ENCODE data around the gene METTL21C.
A peak's percentile ranks its signal among the peaks of the same experiment; 100 is the strongest.

METTL21C gene

GRCh38 chr13:102670130-102670529, 24.7 kb downstream of the METTL21C start:
- Histone ChIP-seq H3K27me3 (replicated peaks in 2 of 5; ENCODE audit: control insufficient read depth in 4 of 5, insufficient read depth in 5 of 5, low read length in 4 of 5) (no peaks in the 10 kb centered on the region), H3K36me3 (ENCODE audit: control insufficient read depth in 4 of 4, insufficient read depth in 4 of 4, low read length in 3 of 4) (peaks cover 34 to 96% (median 65%) of the 10 kb centered on the region in 4 experiments), H3K9me3 (ENCODE audit: control extremely low read depth in 1 of 5, control insufficient read depth in 4 of 5, insufficient read depth in 2 of 5, low read depth in 1 of 5, low read length in 4 of 5) (peaks cover 3 to 39% (median 26%) of the 10 kb centered on the region in 5 experiments), H3K4me1 (ENCODE audit: control extremely low read depth in 1 of 4, control insufficient read depth in 4 of 4, insufficient read depth in 4 of 4, low read length in 3 of 4) (no peaks in the 10 kb centered on the region), H3K27ac (ENCODE audit: insufficient read depth in 1 of 2, low read depth in 1 of 2, low read length in 2 of 2, poor library complexity in 1 of 2, severe bottlenecking in 2 of 2) (no peak overlapping the region), H3K4me3 (ENCODE audit: control insufficient read depth in 1 of 7, extremely low read depth in 1 of 7, insufficient read depth in 4 of 7, low read depth in 2 of 7, low read length in 6 of 7) (no peak overlapping the region)
- no peak for DNase-seq
- POLR2A ChIA-PET = no interaction called here
- 100% methylated on average over 1 of the region's 5 CpGs for WGBS (ENCODE audit: insufficient coverage)
- CTCF ChIA-PET = interaction anchor here (1.7 kb wide), 1 partner anchor 31 kb away, joined by 5 read pairs; no protein-coding TSS in a partner anchor

GRCh38 chr13:102667911-102668310, 26.9 kb downstream of the METTL21C start:
- POLR2A ChIA-PET = no interaction called here
- no peak for DNase-seq
- Histone ChIP-seq H3K27me3 (replicated peaks in 2 of 5; ENCODE audit: control insufficient read depth in 4 of 5, insufficient read depth in 5 of 5, low read length in 4 of 5) (no peaks in the 10 kb centered on the region), H3K4me1 (ENCODE audit: control extremely low read depth in 1 of 4, control insufficient read depth in 4 of 4, insufficient read depth in 4 of 4, low read length in 3 of 4) (no peaks in the 10 kb centered on the region), H3K4me3 (ENCODE audit: control insufficient read depth in 1 of 7, extremely low read depth in 1 of 7, insufficient read depth in 4 of 7, low read depth in 2 of 7, low read length in 6 of 7) (no peak overlapping the region), H3K27ac (ENCODE audit: insufficient read depth in 1 of 2, low read depth in 1 of 2, low read length in 2 of 2, poor library complexity in 1 of 2, severe bottlenecking in 2 of 2) (no peak overlapping the region), H3K9me3 (ENCODE audit: control extremely low read depth in 1 of 5, control insufficient read depth in 4 of 5, insufficient read depth in 2 of 5, low read depth in 1 of 5, low read length in 4 of 5) (peaks cover 3 to 39% (median 26%) of the 10 kb centered on the region in 5 experiments), H3K36me3 (ENCODE audit: control insufficient read depth in 4 of 4, insufficient read depth in 4 of 4, low read length in 3 of 4) (peaks cover 34 to 92% (median 64%) of the 10 kb centered on the region in 4 experiments)
- CTCF ChIA-PET = no interaction called here
- 100% methylated on average over 3 of the region's 4 CpGs for WGBS (ENCODE audit: insufficient coverage)

DNA sequence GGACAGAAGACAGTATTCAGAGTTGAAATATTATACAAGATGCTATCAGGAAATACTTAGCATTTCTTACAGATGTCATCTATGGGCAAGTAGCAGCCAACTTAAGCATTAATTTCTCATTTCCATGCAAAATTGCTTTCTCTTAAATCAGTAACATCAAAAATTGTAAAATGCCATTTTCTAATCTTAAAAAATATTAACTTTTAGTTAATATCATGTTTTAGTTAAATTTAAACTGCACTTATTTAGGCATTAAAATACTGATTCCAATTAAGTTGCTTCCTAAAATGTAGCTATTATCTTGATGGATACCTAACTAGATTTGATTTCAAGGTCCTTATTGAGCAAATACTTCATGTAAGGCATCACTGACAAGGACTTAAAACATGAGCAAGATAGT, 27.8 kb downstream of the METTL21C start:
- Histone ChIP-seq H3K4me1 (ENCODE audit: control extremely low read depth in 1 of 4, control insufficient read depth in 4 of 4, insufficient read depth in 4 of 4, low read length in 3 of 4) (no peaks in the 10 kb centered on the region), H3K36me3 (ENCODE audit: control insufficient read depth in 4 of 4, insufficient read depth in 4 of 4, low read length in 3 of 4) (peaks cover 31 to 83% (median 59%) of the 10 kb centered on the region in 4 experiments), H3K4me3 (ENCODE audit: control insufficient read depth in 1 of 7, extremely low read depth in 1 of 7, insufficient read depth in 4 of 7, low read depth in 2 of 7, low read length in 6 of 7) (no peak overlapping the region), H3K27me3 (replicated peaks in 2 of 5; ENCODE audit: control insufficient read depth in 4 of 5, insufficient read depth in 5 of 5, low read length in 4 of 5) (no peaks in the 10 kb centered on the region), H3K27ac (ENCODE audit: insufficient read depth in 1 of 2, low read depth in 1 of 2, low read length in 2 of 2, poor library complexity in 1 of 2, severe bottlenecking in 2 of 2) (no peak overlapping the region), H3K9me3 (ENCODE audit: control extremely low read depth in 1 of 5, control insufficient read depth in 4 of 5, insufficient read depth in 2 of 5, low read depth in 1 of 5, low read length in 4 of 5) (peaks cover 3 to 39% (median 26%) of the 10 kb centered on the region in 5 experiments)
- CTCF ChIA-PET = no interaction called here
- no peak for DNase-seq
- POLR2A ChIA-PET = no interaction called here

- ChIA-PET POLR2A (no interaction called here), CTCF (interaction anchor here (1.7 to 1.9 kb wide), 2 partner anchors 10 to 141 kb away, joined by 4 read pairs; no protein-coding TSS in a partner anchor)
- H3K9me3 ChIP-seq (ENCODE audit: control extremely low read depth in 1 of 5, control insufficient read depth in 4 of 5, insufficient read depth in 2 of 5, low read depth in 1 of 5, low read length in 4 of 5) = peaks cover 0 to 15% (median 6%) of the 10 kb centered on the region in 5 experiments
- no peak overlapping the region for H3K4me3 ChIP-seq (ENCODE audit: control insufficient read depth in 1 of 7, extremely low read depth in 1 of 7, insufficient read depth in 4 of 7, low read depth in 2 of 7, low read length in 6 of 7)
- peak in 1 of 3 donors; percentile 10 for DNase-seq
- H3K27me3 ChIP-seq (replicated peaks in 2 of 5; ENCODE audit: control insufficient read depth in 4 of 5, insufficient read depth in 5 of 5, low read length in 4 of 5) = no peaks in the 10 kb centered on the region
- H3K27ac ChIP-seq (ENCODE audit: insufficient read depth in 1 of 2, low read depth in 1 of 2, low read length in 2 of 2, poor library complexity in 1 of 2, severe bottlenecking in 2 of 2) = no peak overlapping the region
- H3K4me1 ChIP-seq (ENCODE audit: control extremely low read depth in 1 of 4, control insufficient read depth in 4 of 4, insufficient read depth in 4 of 4, low read length in 3 of 4) = no peaks in the 10 kb centered on the region
- H3K36me3 ChIP-seq (ENCODE audit: control insufficient read depth in 4 of 4, insufficient read depth in 4 of 4, low read length in 3 of 4) = peaks cover 27 to 69% (median 49%) of the 10 kb centered on the region in 4 experiments
Observed at GRCh38 chr13:102659168-102659713, 35.6 kb downstream of the METTL21C start.

DNA sequence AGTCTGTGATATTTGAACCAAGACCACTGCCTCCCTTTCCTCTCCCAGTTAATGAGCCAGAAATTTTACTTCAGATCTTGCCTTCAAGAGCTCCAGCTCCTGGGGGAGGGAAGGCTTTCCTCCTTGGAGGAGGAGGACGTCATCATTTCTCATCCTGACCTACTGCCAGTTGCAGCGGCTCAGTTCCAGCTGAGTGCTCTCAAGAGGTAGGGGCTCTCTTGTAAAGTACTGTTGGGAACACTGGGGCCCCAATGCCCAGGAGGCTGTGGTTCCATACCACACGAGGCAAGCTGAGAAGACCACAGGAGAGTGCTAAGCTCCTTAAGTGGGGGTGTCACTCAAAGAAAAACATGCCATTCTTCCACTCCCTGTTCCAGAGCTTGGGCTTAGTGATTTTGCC, 36.2 kb downstream of the METTL21C start:
- H3K4me3 ChIP-seq (ENCODE audit: control insufficient read depth in 1 of 7, extremely low read depth in 1 of 7, insufficient read depth in 4 of 7, low read depth in 2 of 7, low read length in 6 of 7) = no peak overlapping the region
- 100% methylated on average over 2 of the region's 3 CpGs for WGBS (ENCODE audit: insufficient coverage)
- DNase-seq = no peak
- no peaks in the 10 kb centered on the region for H3K4me1 ChIP-seq (ENCODE audit: control extremely low read depth in 1 of 4, control insufficient read depth in 4 of 4, insufficient read depth in 4 of 4, low read length in 3 of 4)
- ChIA-PET POLR2A (no interaction called here), CTCF (interaction anchor here (0.8 to 1.9 kb wide), 3 partner anchors 10 to 29 kb away, joined by 3 to 4 read pairs (median 3); no protein-coding TSS in a partner anchor)
- H3K36me3 ChIP-seq (ENCODE audit: control insufficient read depth in 4 of 4, insufficient read depth in 4 of 4, low read length in 3 of 4) = peaks cover 21 to 65% (median 46%) of the 10 kb centered on the region in 4 experiments
- H3K27me3 ChIP-seq (replicated peaks in 2 of 5; ENCODE audit: control insufficient read depth in 4 of 5, insufficient read depth in 5 of 5, low read length in 4 of 5) = no peaks in the 10 kb centered on the region
- no peak overlapping the region for H3K27ac ChIP-seq (ENCODE audit: insufficient read depth in 1 of 2, low read depth in 1 of 2, low read length in 2 of 2, poor library complexity in 1 of 2, severe bottlenecking in 2 of 2)
- peaks cover 0 to 15% (median 6%) of the 10 kb centered on the region in 5 experiments for H3K9me3 ChIP-seq (ENCODE audit: control extremely low read depth in 1 of 5, control insufficient read depth in 4 of 5, insufficient read depth in 2 of 5, low read depth in 1 of 5, low read length in 4 of 5)

- Histone ChIP-seq H3K4me1 (ENCODE audit: control extremely low read depth in 1 of 4, control insufficient read depth in 4 of 4, insufficient read depth in 4 of 4, low read length in 3 of 4) (no peaks in the 10 kb centered on the region), H3K9me3 (ENCODE audit: control extremely low read depth in 1 of 5, control insufficient read depth in 4 of 5, insufficient read depth in 2 of 5, low read depth in 1 of 5, low read length in 4 of 5) (peaks cover 0 to 15% (median 6%) of the 10 kb centered on the region in 5 experiments), H3K27ac (ENCODE audit: insufficient read depth in 1 of 2, low read depth in 1 of 2, low read length in 2 of 2, poor library complexity in 1 of 2, severe bottlenecking in 2 of 2) (no peak overlapping the region), H3K27me3 (replicated peaks in 2 of 5; ENCODE audit: control insufficient read depth in 4 of 5, insufficient read depth in 5 of 5, low read length in 4 of 5) (no peaks in the 10 kb centered on the region), H3K36me3 (ENCODE audit: control insufficient read depth in 4 of 4, insufficient read depth in 4 of 4, low read length in 3 of 4) (peaks cover 24 to 68% (median 48%) of the 10 kb centered on the region in 4 experiments), H3K4me3 (ENCODE audit: control insufficient read depth in 1 of 7, extremely low read depth in 1 of 7, insufficient read depth in 4 of 7, low read depth in 2 of 7, low read length in 6 of 7) (no peak overlapping the region)
- no CpG with 5 or more reads among the region's 6 CpGs for WGBS (ENCODE audit: insufficient coverage)
- peak in 2 of 3 donors; percentile 17 to 37 for DNase-seq
- CTCF ChIA-PET = interaction anchor here (0.8 to 1.9 kb wide), 5 partner anchors 9 to 66 kb away, joined by 3 to 4 read pairs (median 3); no protein-coding TSS in a partner anchor
- POLR2A ChIA-PET = interaction anchor here (0.6 kb wide), 1 partner anchor 93 kb away, joined by 3 read pairs; no protein-coding TSS in a partner anchor
Observed at GRCh38 chr13:102657630-102658029, 37.2 kb downstream of the METTL21C start.

DNA sequence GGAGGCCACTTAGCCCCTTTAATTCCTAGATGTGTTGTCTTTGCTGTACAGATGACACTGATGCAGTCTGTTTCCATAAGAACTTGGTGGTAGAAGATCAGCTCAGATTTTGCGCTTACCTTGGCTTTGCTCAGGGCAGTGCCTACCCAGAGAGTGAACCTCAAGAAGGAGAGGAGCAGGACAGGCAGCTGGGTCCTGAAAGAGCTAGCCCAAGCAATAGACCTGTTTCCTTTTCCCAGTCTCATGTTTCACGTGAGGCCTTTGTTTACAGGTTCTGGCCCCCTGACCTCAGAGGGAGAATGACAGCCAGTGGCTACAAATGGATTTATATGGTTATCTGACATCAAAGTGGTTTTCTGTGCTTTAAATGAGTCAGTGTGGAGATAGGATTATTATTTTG, 40.1 kb downstream of the METTL21C start:
- DNase-seq = no peak
- POLR2A ChIA-PET = no interaction called here
- peaks cover 21 to 72% (median 50%) of the 10 kb centered on the region in 4 experiments for H3K36me3 ChIP-seq (ENCODE audit: control insufficient read depth in 4 of 4, insufficient read depth in 4 of 4, low read length in 3 of 4)

More for the DNA sequence above, 40.1 kb downstream of the METTL21C start:
- CTCF ChIA-PET = interaction anchor here (1.2 to 6.5 kb wide), 3 partner anchors 13 to 32 kb away, joined by 3 to 29 read pairs (median 3); no protein-coding TSS in a partner anchor
- WGBS (ENCODE audit: insufficient coverage) = 62% methylated on average over 2 of the region's 2 CpGs
- Histone ChIP-seq H3K4me1 (ENCODE audit: control extremely low read depth in 1 of 4, control insufficient read depth in 4 of 4, insufficient read depth in 4 of 4, low read length in 3 of 4) (no peaks in the 10 kb centered on the region), H3K9me3 (ENCODE audit: control extremely low read depth in 1 of 5, control insufficient read depth in 4 of 5, insufficient read depth in 2 of 5, low read depth in 1 of 5, low read length in 4 of 5) (peaks cover 0 to 15% (median 6%) of the 10 kb centered on the region in 5 experiments), H3K27ac (ENCODE audit: insufficient read depth in 1 of 2, low read depth in 1 of 2, low read length in 2 of 2, poor library complexity in 1 of 2, severe bottlenecking in 2 of 2) (no peak overlapping the region), H3K27me3 (replicated peaks in 2 of 5; ENCODE audit: control insufficient read depth in 4 of 5, insufficient read depth in 5 of 5, low read length in 4 of 5) (no peaks in the 10 kb centered on the region), H3K4me3 (ENCODE audit: control insufficient read depth in 1 of 7, extremely low read depth in 1 of 7, insufficient read depth in 4 of 7, low read depth in 2 of 7, low read length in 6 of 7) (no peak overlapping the region)

Measured in common myeloid progenitor, CD34-positive (primary cell).